Type B pancreatic cell (in vitro differentiated cells): ENCODE measurements around the gene NCBP1. TPM values are rescaled to one million over a fixed set of nuclear protein-coding genes. Genes with fewer than 3 reads are reported as not detected.
"Not testable (repeated sequence)": the region's sequence is repeated elsewhere in the genome, so short reads cannot be mapped to it uniquely, and the experiment has no call there.

Experiments used
- DNase-seq: peaks from one replicate; pipeline ENCODE4 v3.0.0; 2021; ENCODE audit warnings: mixed read lengths; ENCODE audit not compliant: unreplicated experiment; ENCODE audit errors: extremely low spot score
- H3K27ac Mint-ChIP-seq: 2 replicates; pipeline ENCODE4 v1.8.0; 2021; ENCODE audit warnings: mild to moderate bottlenecking, mixed read lengths
- H3K27me3 Mint-ChIP-seq: 2 replicates; pipeline ENCODE4 v1.8.0; 2021; ENCODE audit warnings: mixed read lengths
- H3K36me3 Mint-ChIP-seq: 2 replicates; pipeline ENCODE4 v1.8.0; 2021; ENCODE audit warnings: mixed read lengths
- H3K4me1 Mint-ChIP-seq: one replicate; pipeline ENCODE4 v1.8.0; 2021; ENCODE audit warnings: mixed read lengths; ENCODE audit not compliant: unreplicated experiment
- H3K4me3 Mint-ChIP-seq: 2 replicates; pipeline ENCODE4 v1.8.0; 2021; ENCODE audit warnings: mild to moderate bottlenecking, mixed read lengths
- H3K9me3 Mint-ChIP-seq: 2 replicates; pipeline ENCODE4 v1.8.0; 2021; ENCODE audit warnings: mixed read lengths
- CTCF ChIP-seq: fragments of 200-600 bp; sonication (generic); conservative IDR thresholded peaks from 2 replicates; pipeline ENCODE4 v1.5.0; 2021; ENCODE audit warnings: antibody characterized with exemption, mild to moderate bottlenecking
- total RNA-seq: library from RNA; stranded (reverse); gene quantifications from 2 replicates; pipeline ENCODE4 v1.2.1, GENCODE V29; 2021; ENCODE audit warnings: low replicate concordance

NCBP1 gene
- total RNA-seq, 1 donor from 2014 or later = 41.8 TPM

- no peak for DNase-seq
- no peak for TF ChIP-seq CTCF
- Mint-ChIP-seq H3K27me3 (no peaks in the 10 kb centered on the region), H3K9me3 (no peaks in the 10 kb centered on the region), H3K27ac (no peak overlapping the region), H3K4me1 (peaks cover 5% of the 10 kb centered on the region), H3K36me3 (peaks cover 13% of the 10 kb centered on the region), H3K4me3 (no peak overlapping the region)
Measured at GRCh38 chr9:97601228-97601898, 32.3 kb upstream of the NCBP1 start.

- Mint-ChIP-seq H3K9me3 (no peaks in the 10 kb centered on the region), H3K27ac (no peak overlapping the region), H3K4me3 (no peak overlapping the region), H3K36me3 (peaks cover 16% of the 10 kb centered on the region), H3K4me1 (peaks cover 5% of the 10 kb centered on the region), H3K27me3 (no peaks in the 10 kb centered on the region)
- no peak for DNase-seq
- no peak for TF ChIP-seq CTCF
Measured at GRCh38 chr9:97602430-97602829, 31.2 kb upstream of the NCBP1 start.

- H3K36me3 Mint-ChIP-seq = peaks cover 16% of the 10 kb centered on the region
- no peak overlapping the region for H3K4me3 Mint-ChIP-seq
- H3K4me1 Mint-ChIP-seq = no peaks in the 10 kb centered on the region
- no peak overlapping the region for H3K27ac Mint-ChIP-seq
- H3K9me3 Mint-ChIP-seq = no peaks in the 10 kb centered on the region
- no peak for DNase-seq
- H3K27me3 Mint-ChIP-seq = no peaks in the 10 kb centered on the region
- no peak for TF ChIP-seq CTCF
Measured at GRCh38 chr9:97604901-97605645, 28.5 kb upstream of the NCBP1 start.

GRCh38 chr9:97615439-97616072 is 18.1 kb upstream of the NCBP1 start:
- no peak for DNase-seq
- H3K27me3 Mint-ChIP-seq = no peaks in the 10 kb centered on the region
- peak; percentile 91 for TF ChIP-seq CTCF

GRCh38 chr9:97617939-97618416 is 15.6 kb upstream of the NCBP1 start:
- Mint-ChIP-seq H3K4me1 (no peaks in the 10 kb centered on the region), H3K36me3 (peaks cover 28% of the 10 kb centered on the region), H3K9me3 (no peaks in the 10 kb centered on the region), H3K27ac (no peak overlapping the region), H3K27me3 (no peaks in the 10 kb centered on the region), H3K4me3 (no peak overlapping the region)
- DNase-seq = no peak
- no peak for TF ChIP-seq CTCF

More at GRCh38 chr9:97615439-97616072, 18.1 kb upstream of the NCBP1 start:
- Mint-ChIP-seq H3K4me3 (no peak overlapping the region), H3K4me1 (no peaks in the 10 kb centered on the region), H3K27ac (no peak overlapping the region), H3K36me3 (peaks cover 21% of the 10 kb centered on the region), H3K9me3 (no peaks in the 10 kb centered on the region)

GRCh38 chr9:97620063-97620462 is 13.6 kb upstream of the NCBP1 start:
- not testable (repeated sequence) for H3K4me3 Mint-ChIP-seq, H3K9me3 Mint-ChIP-seq, H3K27me3 Mint-ChIP-seq, H3K4me1 Mint-ChIP-seq, DNase-seq, H3K27ac Mint-ChIP-seq
- peaks cover 43% of the 10 kb centered on the region for H3K36me3 Mint-ChIP-seq

GRCh38 chr9:97622483-97622882 is 11.1 kb upstream of the NCBP1 start:
- not testable (repeated sequence) for H3K4me3 Mint-ChIP-seq, DNase-seq, H3K27me3 Mint-ChIP-seq, H3K27ac Mint-ChIP-seq, H3K4me1 Mint-ChIP-seq, H3K9me3 Mint-ChIP-seq
- H3K36me3 Mint-ChIP-seq = peaks cover 49% of the 10 kb centered on the region
